Prostate gland (tissue), 2 donors: ENCODE measurements around the gene BCOR.

Source experiments
- POLR2A ChIP-seq: fragments of 450-650 bp; IDR thresholded peaks from one replicate; pipeline ENCODE4 v1.6.1; 2016; ENCODE audit warnings: antibody characterized with exemption, mild to moderate bottlenecking
- TF ChIP-seq, protein P1 (sequence below), 4 experiments: fragments of 200-600 bp in 2 of 4; fragments of 450-650 bp in 2 of 4; sonication (generic) in 2 of 4; IDR thresholded peaks; 1 replicate in 3 of 4; 2 replicates in 1 of 4; pipeline ENCODE4 v1.5.1; 2016 to 2019; ENCODE audit warnings: antibody characterized with exemption in 4 of 4, mild to moderate bottlenecking in 2 of 4, moderate library complexity in 2 of 4

DNA sequence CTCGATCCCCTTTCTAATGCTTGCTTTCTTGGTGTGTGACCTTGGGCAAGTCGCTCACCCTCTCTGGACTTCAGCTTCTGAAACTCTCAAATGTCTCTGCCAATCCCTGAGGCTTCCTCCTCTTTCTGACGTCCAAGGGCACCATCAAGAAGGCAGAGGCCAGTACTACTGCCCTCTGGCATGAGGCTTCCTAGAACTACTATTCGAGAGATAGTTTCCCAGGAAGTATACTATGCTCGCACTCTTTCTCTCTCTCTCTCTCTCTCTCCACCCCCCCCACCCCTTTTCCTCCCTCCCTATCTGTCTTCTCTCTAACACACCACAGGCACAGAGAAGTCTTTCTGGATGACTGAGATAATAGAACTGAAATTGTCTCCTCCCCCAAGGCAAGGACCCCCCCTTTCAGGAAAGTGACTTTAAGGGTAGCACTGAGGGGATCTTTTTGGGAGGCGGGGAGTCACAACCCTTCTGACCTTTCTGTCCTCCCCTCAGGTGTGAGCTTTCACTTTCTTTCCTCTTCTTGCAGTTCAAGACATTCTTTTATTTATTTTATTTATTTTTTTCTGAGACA is 20.0 kb upstream of the BCOR start:
- TF ChIP-seq, protein P1, sequence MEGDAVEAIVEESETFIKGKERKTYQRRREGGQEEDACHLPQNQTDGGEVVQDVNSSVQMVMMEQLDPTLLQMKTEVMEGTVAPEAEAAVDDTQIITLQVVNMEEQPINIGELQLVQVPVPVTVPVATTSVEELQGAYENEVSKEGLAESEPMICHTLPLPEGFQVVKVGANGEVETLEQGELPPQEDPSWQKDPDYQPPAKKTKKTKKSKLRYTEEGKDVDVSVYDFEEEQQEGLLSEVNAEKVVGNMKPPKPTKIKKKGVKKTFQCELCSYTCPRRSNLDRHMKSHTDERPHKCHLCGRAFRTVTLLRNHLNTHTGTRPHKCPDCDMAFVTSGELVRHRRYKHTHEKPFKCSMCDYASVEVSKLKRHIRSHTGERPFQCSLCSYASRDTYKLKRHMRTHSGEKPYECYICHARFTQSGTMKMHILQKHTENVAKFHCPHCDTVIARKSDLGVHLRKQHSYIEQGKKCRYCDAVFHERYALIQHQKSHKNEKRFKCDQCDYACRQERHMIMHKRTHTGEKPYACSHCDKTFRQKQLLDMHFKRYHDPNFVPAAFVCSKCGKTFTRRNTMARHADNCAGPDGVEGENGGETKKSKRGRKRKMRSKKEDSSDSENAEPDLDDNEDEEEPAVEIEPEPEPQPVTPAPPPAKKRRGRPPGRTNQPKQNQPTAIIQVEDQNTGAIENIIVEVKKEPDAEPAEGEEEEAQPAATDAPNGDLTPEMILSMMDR (IDR thresholded peaks at IDR 0.05) = no peak
- no peak for TF ChIP-seq POLR2A
